Right atrium auricular region (tissue), 2 donors: ENCODE measurements around the gene KRT4. TPM values are rescaled to one million over a fixed set of nuclear protein-coding genes. Genes with fewer than 3 reads are reported as not detected.

Experiments used
- DNase-seq: peaks from one replicate; pipeline ENCODE4 v3.0.0-alpha.2; 2019; ENCODE audit warnings: low spot score
- H3K27ac ChIP-seq, 2 donors: fragments of 200-600 bp; sonication (generic); 1 replicate in 1 of 2; 2 replicates in 1 of 2; pipeline ENCODE4 v1.5.1; 2016 to 2019
- H3K27me3 ChIP-seq, 2 donors: fragments of 200-600 bp; sonication (generic); one replicate each; pipeline versions ENCODE4 v1.5.1 to v1.6.0; 2017 to 2019
- H3K36me3 ChIP-seq: fragments of 200-600 bp; sonication (generic); one replicate; pipeline ENCODE4 v1.5.1; 2016
- H3K4me1 ChIP-seq, 2 donors: fragments of 200-600 bp; sonication (generic); one replicate each; pipeline versions ENCODE4 v1.5.1 to v1.6.0; 2017 to 2019
- H3K4me3 ChIP-seq, 2 donors: fragments of 200-600 bp; sonication (generic); 1 replicate in 1 of 2; 2 replicates in 1 of 2; pipeline ENCODE4 v1.5.1; 2017 to 2019; ENCODE audit warnings: mild to moderate bottlenecking in 1 of 2, moderate library complexity in 1 of 2
- H3K9me3 ChIP-seq, 2 donors: fragments of 200-600 bp; sonication (generic); one replicate each; pipeline ENCODE4 v1.5.1; 2019
- total RNA-seq, 2 donors: library from RNA; depleted of rRNA; stranded (reverse); fragments of >200 nt; gene quantifications; one replicate each; pipeline ENCODE4 v1.1.0, GENCODE V29; 2016
- TF ChIP-seq, protein P1 (sequence below), 2 donors: fragments of 200-600 bp; sonication (generic); IDR thresholded peaks; one replicate each; pipeline ENCODE4 v1.5.1; 2019; ENCODE audit warnings: antibody characterized with exemption in 2 of 2

KRT4 gene
- total RNA-seq, 2 donors from 2014 or later: not detected

GRCh38 chr12:52826611-52827498, 12.9 kb upstream of the KRT4 start:
- H3K27me3 ChIP-seq: no peaks in the 10 kb centered on the region

DNA sequence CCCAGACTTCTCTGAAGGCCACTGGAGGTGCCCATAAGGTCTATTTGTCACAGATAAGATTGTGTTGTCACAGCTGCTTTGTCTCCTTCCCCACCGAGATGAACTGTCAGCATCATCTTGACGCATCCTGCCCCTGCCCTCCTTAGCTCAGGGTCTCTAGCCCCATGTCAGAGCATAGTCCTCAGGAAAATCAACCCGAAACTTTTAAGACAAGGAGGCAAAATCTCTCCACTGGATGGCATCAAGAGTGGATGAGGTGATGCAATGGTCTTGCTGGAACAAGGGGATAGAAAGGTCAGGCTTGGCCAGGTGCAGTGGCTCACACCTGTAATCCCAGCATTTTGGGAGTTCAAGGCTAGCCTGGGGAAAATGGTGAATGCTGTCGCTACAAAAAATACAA, 12.0 kb upstream of the KRT4 start:
- DNase-seq: no peak
- no peaks in the 10 kb centered on the region for H3K4me1 ChIP-seq
- H3K27me3 ChIP-seq: no peaks in the 10 kb centered on the region
- TF ChIP-seq, protein P1, sequence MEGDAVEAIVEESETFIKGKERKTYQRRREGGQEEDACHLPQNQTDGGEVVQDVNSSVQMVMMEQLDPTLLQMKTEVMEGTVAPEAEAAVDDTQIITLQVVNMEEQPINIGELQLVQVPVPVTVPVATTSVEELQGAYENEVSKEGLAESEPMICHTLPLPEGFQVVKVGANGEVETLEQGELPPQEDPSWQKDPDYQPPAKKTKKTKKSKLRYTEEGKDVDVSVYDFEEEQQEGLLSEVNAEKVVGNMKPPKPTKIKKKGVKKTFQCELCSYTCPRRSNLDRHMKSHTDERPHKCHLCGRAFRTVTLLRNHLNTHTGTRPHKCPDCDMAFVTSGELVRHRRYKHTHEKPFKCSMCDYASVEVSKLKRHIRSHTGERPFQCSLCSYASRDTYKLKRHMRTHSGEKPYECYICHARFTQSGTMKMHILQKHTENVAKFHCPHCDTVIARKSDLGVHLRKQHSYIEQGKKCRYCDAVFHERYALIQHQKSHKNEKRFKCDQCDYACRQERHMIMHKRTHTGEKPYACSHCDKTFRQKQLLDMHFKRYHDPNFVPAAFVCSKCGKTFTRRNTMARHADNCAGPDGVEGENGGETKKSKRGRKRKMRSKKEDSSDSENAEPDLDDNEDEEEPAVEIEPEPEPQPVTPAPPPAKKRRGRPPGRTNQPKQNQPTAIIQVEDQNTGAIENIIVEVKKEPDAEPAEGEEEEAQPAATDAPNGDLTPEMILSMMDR (IDR thresholded peaks at IDR 0.05): no peak
- no peak overlapping the region for H3K27ac ChIP-seq
- no peak overlapping the region for H3K4me3 ChIP-seq
- H3K36me3 ChIP-seq: no peaks in the 10 kb centered on the region
- no peaks in the 10 kb centered on the region for H3K9me3 ChIP-seq

More at GRCh38 chr12:52826611-52827498, 12.9 kb upstream of the KRT4 start:
- H3K4me3 ChIP-seq: no peak overlapping the region
- DNase-seq: no peak
- TF ChIP-seq, protein P1 (IDR thresholded peaks at IDR 0.05): no peak
- H3K27ac ChIP-seq: no peak overlapping the region
- no peaks in the 10 kb centered on the region for H3K9me3 ChIP-seq
- H3K36me3 ChIP-seq: no peaks in the 10 kb centered on the region
- no peaks in the 10 kb centered on the region for H3K4me1 ChIP-seq

DNA sequence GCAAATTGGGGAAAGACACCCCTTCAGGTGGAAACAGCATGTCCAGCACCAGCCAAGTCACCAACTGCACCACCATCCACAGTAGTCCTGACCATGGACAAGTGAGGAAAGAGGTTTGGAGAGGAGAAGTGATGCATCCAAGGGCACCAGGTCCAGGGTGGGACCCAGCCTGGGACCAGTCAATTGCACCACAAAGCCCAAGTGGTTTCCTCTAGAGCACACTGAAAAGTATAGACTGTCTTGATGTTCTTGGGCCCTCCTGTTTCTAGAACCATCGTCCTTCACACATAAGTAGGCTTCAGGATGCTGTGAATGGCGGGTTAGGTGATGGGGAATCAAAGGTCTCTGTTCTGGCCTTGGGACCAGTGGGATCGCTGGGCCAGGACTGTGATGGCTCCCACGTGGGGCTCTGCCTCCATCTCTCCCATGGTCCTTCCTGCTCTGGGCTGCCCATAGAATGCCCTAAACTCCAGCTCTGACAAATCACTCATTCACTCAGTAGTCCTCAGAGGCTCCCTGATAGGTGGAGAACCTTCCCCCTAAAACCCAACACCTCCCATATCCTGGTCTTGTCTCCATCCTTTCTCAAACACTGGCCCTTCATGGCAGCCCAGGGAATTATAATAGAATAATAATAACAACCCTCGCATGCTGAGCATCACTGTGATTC, 11.0 kb upstream of the KRT4 start:
- no peak for DNase-seq
- TF ChIP-seq, protein P1 (IDR thresholded peaks at IDR 0.05): no peak
- Histone ChIP-seq H3K9me3 (no peaks in the 10 kb centered on the region), H3K4me1 (no peaks in the 10 kb centered on the region), H3K27ac (no peak overlapping the region), H3K4me3 (no peak overlapping the region), H3K36me3 (no peaks in the 10 kb centered on the region), H3K27me3 (no peaks in the 10 kb centered on the region)

DNA sequence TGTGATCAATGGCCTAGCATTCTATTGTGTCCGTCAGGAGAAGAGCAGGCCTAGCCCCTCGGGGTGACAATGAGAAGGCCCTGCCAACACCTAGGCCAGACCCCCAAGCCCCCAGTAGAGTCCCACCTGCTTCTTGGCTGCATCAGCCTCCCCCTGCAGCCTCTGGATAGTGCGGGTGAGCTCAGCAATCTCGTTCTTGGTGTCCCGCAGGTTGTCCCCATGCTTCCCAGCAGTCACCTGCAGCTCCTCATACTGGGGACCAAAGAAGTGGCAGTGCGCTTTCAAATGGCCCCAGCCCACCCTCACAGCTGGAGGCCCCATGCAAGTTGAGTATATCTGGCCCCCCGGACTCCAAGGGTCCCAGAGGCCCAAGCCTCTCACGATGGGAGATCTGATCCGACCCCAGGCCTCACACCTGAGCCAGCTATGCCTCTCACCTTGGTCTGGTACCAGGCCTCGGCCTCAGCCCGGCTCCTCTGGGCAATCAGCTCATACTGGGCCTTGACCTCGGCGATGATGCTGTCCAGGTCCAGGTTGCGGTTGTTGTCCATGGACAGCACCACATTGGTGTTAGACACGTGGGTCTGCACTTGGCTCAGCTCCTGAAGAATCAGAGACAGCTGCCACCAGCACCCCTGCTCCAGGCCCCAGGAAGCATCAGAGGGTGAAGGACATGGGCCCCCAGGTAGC, 10.0 kb upstream of the KRT4 start:
- TF ChIP-seq, protein P1 (IDR thresholded peaks at IDR 0.05): no peak
- Histone ChIP-seq H3K36me3 (no peaks in the 10 kb centered on the region), H3K27me3 (no peaks in the 10 kb centered on the region), H3K27ac (no peak overlapping the region), H3K9me3 (no peaks in the 10 kb centered on the region), H3K4me3 (no peak overlapping the region), H3K4me1 (no peaks in the 10 kb centered on the region)
- no peak for DNase-seq

DNA sequence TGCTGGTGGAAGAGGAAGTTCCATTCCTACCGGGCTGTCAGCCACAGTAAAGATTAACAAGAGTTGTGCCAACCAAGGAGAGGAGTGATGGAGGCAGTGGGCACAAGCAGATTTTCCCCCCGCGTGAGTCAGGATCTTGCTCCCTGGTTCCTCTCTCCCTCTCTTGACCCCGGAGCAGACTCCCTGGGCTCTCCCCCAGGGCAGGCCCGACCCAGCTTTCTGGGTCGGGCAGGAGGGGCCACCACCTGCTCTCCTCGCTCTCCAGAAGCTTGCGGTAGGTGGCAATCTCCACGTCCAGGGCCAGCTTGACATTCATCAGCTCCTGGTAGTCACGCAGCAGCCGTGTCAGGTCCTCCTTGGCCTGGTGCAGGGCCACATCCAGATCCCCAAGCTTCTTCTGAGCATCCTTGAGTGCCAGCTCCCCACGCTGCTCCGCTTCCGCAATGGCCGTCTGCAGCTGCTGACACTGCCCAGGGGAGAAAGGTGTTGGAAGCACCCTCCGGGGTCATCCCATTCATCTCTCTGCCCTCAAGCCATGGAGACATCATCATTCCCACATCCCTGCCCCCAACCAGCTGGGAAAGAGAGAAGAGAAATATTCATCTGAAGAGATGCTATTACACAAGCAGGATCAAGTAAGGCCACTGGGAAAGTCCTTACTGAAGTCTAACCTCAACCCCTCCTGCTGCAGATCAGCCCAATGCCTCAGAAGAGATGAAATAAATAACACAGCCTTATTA, 9.0 kb upstream of the KRT4 start:
- DNase-seq: no peak
- Histone ChIP-seq H3K9me3 (no peaks in the 10 kb centered on the region), H3K27me3 (no peaks in the 10 kb centered on the region), H3K4me3 (no peak overlapping the region), H3K27ac (no peak overlapping the region), H3K36me3 (no peaks in the 10 kb centered on the region), H3K4me1 (no peaks in the 10 kb centered on the region)
- TF ChIP-seq, protein P1 (IDR thresholded peaks at IDR 0.05): no peak
